Ectodermal cell (in vitro differentiated cells): Measurements from ENCODE around the gene ADAMTS15.

Source experiments
- H3K27ac ChIP-seq: 2 replicates; pipeline ENCODE4 v1.7.0; 2013; ENCODE audit warnings: mild to moderate bottlenecking, low read depth, low read length; ENCODE audit not compliant: insufficient read depth, poor library complexity, severe bottlenecking
- H3K27me3 ChIP-seq: 2 replicates; pipeline ENCODE4 v1.7.0; 2013; ENCODE audit warnings: mild to moderate bottlenecking, low read length; ENCODE audit not compliant: insufficient read depth, control insufficient read depth, poor library complexity, severe bottlenecking
- H3K36me3 ChIP-seq: one replicate; pipeline ENCODE4 v1.7.0; 2013; ENCODE audit warnings: low read length; ENCODE audit not compliant: control insufficient read depth, insufficient read depth
- H3K4me1 ChIP-seq: one replicate; pipeline ENCODE4 v1.7.0; 2013; ENCODE audit warnings: low read length; ENCODE audit not compliant: control insufficient read depth, insufficient read depth
- H3K4me3 ChIP-seq: 2 replicates; pipeline ENCODE4 v1.7.0; 2013; ENCODE audit warnings: low read depth, low read length, control low read depth; ENCODE audit not compliant: insufficient read depth
- H3K9me3 ChIP-seq: 2 replicates; pipeline ENCODE4 v1.7.0; 2013; ENCODE audit warnings: mild to moderate bottlenecking, low read length, moderate library complexity; ENCODE audit not compliant: control insufficient read depth
- WGBS, 2 experiments: methylation state at CpG; one replicate each; pipeline ENCODE4 v1.1.7; 2013; ENCODE audit warnings: missing lambda C conversion rate in 2 of 2; 5-methylcytosine and 5-hydroxymethylcytosine counted together

ADAMTS15 gene

GRCh38 chr11:130449310-130449990 is 1.0 kb downstream of the ADAMTS15 start:
- Histone ChIP-seq H3K4me1 (peaks cover 10% of the 10 kb centered on the region), H3K36me3 (no peaks in the 10 kb centered on the region), H3K4me3 (peak overlapping the region; percentile 52), H3K27me3 (peaks cover 84% of the 10 kb centered on the region), H3K27ac (no peak overlapping the region), H3K9me3 (no peaks in the 10 kb centered on the region)
- 4% methylated on average over 64 of the region's 64 CpGs for WGBS, 2 experiments

GRCh38 chr11:130449996-130450769 is 1.7 kb downstream of the ADAMTS15 start:
- peak overlapping the region; percentile 52 for H3K4me3 ChIP-seq
- H3K27me3 ChIP-seq, result peaks cover 91% of the 10 kb centered on the region
- WGBS, 2 experiments, result 19 to 20% methylated on average over 34 of the region's 34 CpGs

GRCh38 chr11:130451231-130452019 is 3.0 kb downstream of the ADAMTS15 start:
- peaks cover 99% of the 10 kb centered on the region for H3K27me3 ChIP-seq
- no peaks in the 10 kb centered on the region for H3K36me3 ChIP-seq
- H3K4me3 ChIP-seq, result no peak overlapping the region
- WGBS, 2 experiments, result 55 to 62% methylated on average over 6 of the region's 6 CpGs
- H3K27ac ChIP-seq, result no peak overlapping the region
- H3K4me1 ChIP-seq, result peaks cover 10% of the 10 kb centered on the region
- no peaks in the 10 kb centered on the region for H3K9me3 ChIP-seq

More at GRCh38 chr11:130449996-130450769, 1.7 kb downstream of the ADAMTS15 start:
- no peak overlapping the region for H3K27ac ChIP-seq
- no peaks in the 10 kb centered on the region for H3K36me3 ChIP-seq
- H3K9me3 ChIP-seq, result no peaks in the 10 kb centered on the region
- H3K4me1 ChIP-seq, result peaks cover 10% of the 10 kb centered on the region

DNA sequence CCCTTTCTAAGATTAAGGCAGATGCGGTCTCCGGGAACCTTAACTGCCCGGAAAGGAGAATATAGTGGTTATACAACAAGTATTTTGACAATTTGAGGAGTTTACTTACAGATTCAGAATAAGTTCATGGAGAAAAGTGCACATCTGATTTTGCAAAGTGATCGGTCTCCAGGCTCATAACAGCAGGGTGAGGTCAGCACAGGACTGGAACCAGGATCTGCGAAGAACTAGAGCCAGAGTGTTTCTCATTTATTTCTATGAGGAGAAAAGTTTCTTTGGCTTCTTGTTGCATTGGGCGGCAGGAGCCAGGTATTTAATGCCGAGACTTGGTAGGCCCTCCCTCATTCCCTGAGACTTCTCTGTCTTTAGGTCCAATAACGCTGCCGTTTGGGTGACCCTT is 3.7 kb downstream of the ADAMTS15 start:
- Histone ChIP-seq H3K27ac (no peak overlapping the region), H3K36me3 (no peaks in the 10 kb centered on the region), H3K27me3 (peaks cover 95% of the 10 kb centered on the region), H3K4me3 (no peak overlapping the region), H3K4me1 (peaks cover 10% of the 10 kb centered on the region), H3K9me3 (no peaks in the 10 kb centered on the region)
- 93 to 95% methylated on average over 8 to 9 of the region's 9 CpGs for WGBS, 2 experiments

- H3K4me3 ChIP-seq, result no peak overlapping the region
- WGBS, 2 experiments, result 52 to 60% methylated on average over 5 to 6 of the region's 6 CpGs
- H3K27me3 ChIP-seq, result peaks cover 87% of the 10 kb centered on the region
- H3K9me3 ChIP-seq, result no peaks in the 10 kb centered on the region
- peaks cover 10% of the 10 kb centered on the region for H3K4me1 ChIP-seq
- H3K27ac ChIP-seq, result no peak overlapping the region
- no peaks in the 10 kb centered on the region for H3K36me3 ChIP-seq
Measured at GRCh38 chr11:130452940-130453339, 4.5 kb downstream of the ADAMTS15 start.

DNA sequence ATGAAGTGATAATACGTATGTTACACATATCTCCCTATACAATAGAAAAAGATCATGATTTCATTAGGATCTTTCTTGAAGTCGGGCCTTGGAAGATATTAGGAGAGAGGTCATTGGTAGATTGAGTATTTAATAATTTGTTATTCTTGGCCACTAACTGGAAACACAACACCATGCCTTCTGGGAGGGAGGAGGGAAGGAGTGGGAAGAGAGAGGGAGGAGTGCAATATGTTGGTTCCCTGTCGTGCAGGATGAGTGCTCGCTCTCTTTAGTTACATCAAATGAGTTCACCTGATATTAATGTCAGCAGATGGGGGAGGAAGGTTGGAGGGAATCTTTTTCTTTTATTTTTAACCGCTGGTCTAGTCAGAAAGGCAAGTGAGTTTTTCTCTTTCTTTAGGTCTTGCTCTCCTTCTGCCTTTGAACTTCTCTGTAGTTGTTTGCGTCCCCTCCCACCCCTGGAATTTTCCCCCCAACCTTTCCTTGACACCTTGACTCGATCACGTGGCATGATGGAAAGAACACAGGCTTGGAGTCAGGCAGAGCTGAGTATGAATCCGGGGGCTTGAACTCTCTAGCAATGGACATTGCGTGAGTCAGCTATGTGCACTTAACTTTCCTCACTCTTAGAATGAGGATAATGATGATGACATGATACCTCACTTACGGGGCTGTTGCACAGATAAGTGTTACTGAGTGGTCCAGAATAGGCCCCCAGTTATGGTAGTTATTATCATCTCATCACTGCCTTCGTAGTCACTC is 6.2 kb downstream of the ADAMTS15 start:
- Histone ChIP-seq H3K36me3 (no peaks in the 10 kb centered on the region), H3K27me3 (peaks cover 70% of the 10 kb centered on the region), H3K4me3 (no peak overlapping the region), H3K9me3 (no peaks in the 10 kb centered on the region), H3K27ac (no peak overlapping the region), H3K4me1 (peaks cover 5% of the 10 kb centered on the region)
- WGBS, 2 experiments, result 76 to 78% methylated on average over 11 of the region's 12 CpGs

DNA sequence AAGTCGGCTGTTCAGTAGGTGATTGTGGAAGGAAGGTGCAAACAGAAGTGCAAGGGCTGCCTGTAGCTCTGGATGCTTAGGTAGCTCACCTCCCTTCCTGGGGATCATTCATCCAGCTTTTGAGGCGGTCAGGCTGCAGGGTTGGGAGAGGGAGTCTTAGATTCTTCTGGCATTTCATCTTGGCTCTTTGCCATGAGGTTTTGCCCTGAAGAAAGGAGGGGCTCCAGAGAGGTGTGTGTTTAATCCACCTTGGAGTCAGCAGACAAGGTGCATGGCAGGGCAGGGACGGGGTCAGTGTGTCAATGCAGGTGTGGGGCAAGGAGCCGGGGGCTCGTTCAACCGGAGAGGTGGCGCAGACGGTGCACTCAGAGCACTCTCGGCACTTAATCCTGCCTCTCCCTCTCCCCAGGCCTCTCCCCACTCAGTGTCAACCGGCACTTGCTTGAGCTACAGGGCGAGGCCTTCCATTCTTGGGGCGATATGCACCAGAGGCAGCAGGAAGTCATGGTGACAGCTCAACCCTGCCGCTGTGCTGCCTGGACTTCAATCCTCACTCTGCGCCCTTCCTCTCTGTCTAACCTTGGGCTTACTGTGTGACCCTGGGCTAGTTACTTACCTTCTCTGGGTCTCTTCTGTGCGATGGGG is 7.2 kb downstream of the ADAMTS15 start:
- Histone ChIP-seq H3K27ac (no peak overlapping the region), H3K9me3 (no peaks in the 10 kb centered on the region), H3K27me3 (peaks cover 61% of the 10 kb centered on the region), H3K4me1 (no peaks in the 10 kb centered on the region), H3K4me3 (no peak overlapping the region), H3K36me3 (no peaks in the 10 kb centered on the region)
- 86 to 87% methylated on average over 15 of the region's 15 CpGs for WGBS, 2 experiments

GRCh38 chr11:130456286-130456685 is 7.8 kb downstream of the ADAMTS15 start:
- 94 to 95% methylated on average over 3 of the region's 3 CpGs for WGBS, 2 experiments
- no peak overlapping the region for H3K4me3 ChIP-seq
- H3K36me3 ChIP-seq, result no peaks in the 10 kb centered on the region
- H3K27me3 ChIP-seq, result peaks cover 54% of the 10 kb centered on the region
- H3K4me1 ChIP-seq, result no peaks in the 10 kb centered on the region
- H3K27ac ChIP-seq, result no peak overlapping the region
- H3K9me3 ChIP-seq, result no peaks in the 10 kb centered on the region

- H3K9me3 ChIP-seq, result no peaks in the 10 kb centered on the region
- H3K4me1 ChIP-seq, result no peaks in the 10 kb centered on the region
- H3K36me3 ChIP-seq, result no peaks in the 10 kb centered on the region
- H3K27me3 ChIP-seq, result peaks cover 39% of the 10 kb centered on the region
- 85 to 91% methylated on average over 20 of the region's 20 CpGs for WGBS, 2 experiments
- no peak overlapping the region for H3K27ac ChIP-seq
- H3K4me3 ChIP-seq, result no peak overlapping the region
Measured at GRCh38 chr11:130457623-130458409, 9.4 kb downstream of the ADAMTS15 start.
